HT1080 (cell line): ENCODE data around the gene NECAB3. TPM values are rescaled to one million over a fixed set of nuclear protein-coding genes. Genes with fewer than 3 reads are reported as not detected.
"Not testable (repeated sequence)": the region's sequence is repeated elsewhere in the genome, so short reads cannot be mapped to it uniquely, and the experiment has no call there.

ENCODE experiments used
- DNase-seq: peaks from one replicate; pipeline ENCODE4 v3.0.0-alpha.2; 2015; ENCODE audit warnings: low read depth
- total RNA-seq: library from RNA; depleted of rRNA; stranded (reverse); fragments of >200 nt; shearing (Covaris generic); gene quantifications from 2 replicates; pipeline ENCODE4 v1.2.3, GENCODE V29; 2014

The NECAB3 gene
- total RNA-seq, 1 experiment from 2014 or later = 25.1 TPM

- DNase-seq = not testable (repeated sequence)
These were observed 24.7 kb upstream of the NECAB3 start for GRCh38 chr20:33698966-33699365.

- DNase-seq = no peak
These were observed 22.9 kb upstream of the NECAB3 start for GRCh38 chr20:33697129-33697528.

- no peak for DNase-seq
These were observed 22.2 kb upstream of the NECAB3 start for GRCh38 chr20:33696448-33696847.

- DNase-seq = no peak
These were observed 20.4 kb upstream of the NECAB3 start for GRCh38 chr20:33694639-33695012.

GRCh38 chr20:33693741-33694638, 19.8 kb upstream of the NECAB3 start:
- no peak for DNase-seq

- no peak for DNase-seq
These were observed 19.1 kb upstream of the NECAB3 start for GRCh38 chr20:33693289-33693688.

- peak; percentile 84 for DNase-seq
These were observed 15.7 kb upstream of the NECAB3 start for GRCh38 chr20:33689973-33690372.

- no peak for DNase-seq
These were observed 15.3 kb upstream of the NECAB3 start for GRCh38 chr20:33689493-33689892.

- DNase-seq = no peak
These were observed 14.8 kb upstream of the NECAB3 start for GRCh38 chr20:33688938-33689424.

- DNase-seq = peak; percentile 45
These were observed 14.0 kb upstream of the NECAB3 start for GRCh38 chr20:33687993-33688937.

GRCh38 chr20:33687370-33687915, 13.2 kb upstream of the NECAB3 start:
- peak; percentile 90 for DNase-seq

GRCh38 chr20:33686984-33687366, 12.7 kb upstream of the NECAB3 start:
- no peak for DNase-seq

GRCh38 chr20:33686100-33686983, 12.1 kb upstream of the NECAB3 start, which contains the start of gene E2F1:
TSS of gene E2F1 (minus strand) at chr20:33686385. CDS start at chr20:33686264, 121 bp downstream.
- peak; percentile 88 for DNase-seq

GRCh38 chr20:33685328-33686099, 11.3 kb upstream of the NECAB3 start:
- no peak for DNase-seq

- DNase-seq = no peak
These were observed 10.5 kb upstream of the NECAB3 start for GRCh38 chr20:33684533-33685327.

- no peak for DNase-seq
These were observed 7.6 kb upstream of the NECAB3 start for GRCh38 chr20:33681728-33682353.

- no peak for DNase-seq
These were observed 7.1 kb upstream of the NECAB3 start for GRCh38 chr20:33681288-33681687.

- DNase-seq = no peak
These were observed 6.5 kb upstream of the NECAB3 start for GRCh38 chr20:33680686-33681085.
